ENCODE data around the gene PPP2R3B. TPM values are rescaled to one million over a fixed set of nuclear protein-coding genes. Genes with fewer than 3 reads are reported as not detected.

PPP2R3B gene
- total RNA-seq, 1 experiment from 2014 or later: 130 TPM

DNA sequence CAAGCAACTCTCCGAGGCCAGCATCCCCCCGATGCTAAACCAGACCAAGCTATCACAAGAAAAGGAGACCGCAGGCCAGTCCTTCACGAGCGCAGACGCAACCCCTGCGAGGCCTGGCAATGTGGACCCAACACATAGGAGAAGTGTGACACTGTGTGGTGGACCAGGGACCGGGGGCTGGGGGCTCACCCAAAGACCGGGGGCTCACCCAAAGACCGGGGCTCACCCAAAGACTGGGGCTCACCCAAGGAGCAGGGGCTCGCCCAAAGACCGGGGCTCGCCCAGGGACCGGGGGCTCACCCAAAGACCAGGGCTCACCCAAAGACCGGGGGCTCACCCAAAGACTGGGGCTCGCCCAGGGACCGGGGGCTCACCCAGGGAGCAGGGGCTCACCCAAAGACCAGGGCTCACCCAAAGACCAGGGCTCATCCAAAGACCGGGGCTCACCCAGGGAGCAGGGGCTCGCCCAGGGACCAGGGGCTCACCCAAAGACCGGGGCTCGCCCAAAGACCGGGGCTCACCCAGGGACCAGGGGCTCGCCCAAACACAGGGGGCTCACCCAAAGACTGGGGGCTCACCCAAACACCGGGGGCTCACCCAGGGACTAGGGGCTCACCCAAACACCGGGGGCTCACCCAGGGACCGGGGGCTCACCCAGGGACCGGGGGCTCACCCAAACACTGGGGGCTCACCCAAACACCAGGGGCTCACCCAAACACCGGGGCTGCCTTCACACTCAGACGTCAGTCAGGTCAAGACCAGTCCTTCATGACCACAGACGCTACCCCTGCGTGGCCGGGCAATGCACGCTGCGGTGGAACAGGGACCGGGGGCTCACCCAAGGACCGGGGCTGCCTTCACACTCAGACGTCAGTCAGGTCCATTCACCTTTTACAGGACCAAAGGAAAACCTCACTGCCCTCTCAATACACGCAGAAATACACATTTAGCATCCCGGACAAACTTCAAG lies 32.9 kb downstream of the PPP2R3B start:
- no peak for TF ChIP-seq ZNF121 (CRISPR knock-in tag; IDR thresholded peaks at IDR 0.05)
- TF ChIP-seq NR2C2 (CRISPR knock-in tag; IDR thresholded peaks at IDR 0.05): no peak
- TF ChIP-seq, protein P1, sequence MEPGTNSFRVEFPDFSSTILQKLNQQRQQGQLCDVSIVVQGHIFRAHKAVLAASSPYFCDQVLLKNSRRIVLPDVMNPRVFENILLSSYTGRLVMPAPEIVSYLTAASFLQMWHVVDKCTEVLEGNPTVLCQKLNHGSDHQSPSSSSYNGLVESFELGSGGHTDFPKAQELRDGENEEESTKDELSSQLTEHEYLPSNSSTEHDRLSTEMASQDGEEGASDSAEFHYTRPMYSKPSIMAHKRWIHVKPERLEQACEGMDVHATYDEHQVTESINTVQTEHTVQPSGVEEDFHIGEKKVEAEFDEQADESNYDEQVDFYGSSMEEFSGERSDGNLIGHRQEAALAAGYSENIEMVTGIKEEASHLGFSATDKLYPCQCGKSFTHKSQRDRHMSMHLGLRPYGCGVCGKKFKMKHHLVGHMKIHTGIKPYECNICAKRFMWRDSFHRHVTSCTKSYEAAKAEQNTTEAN (CRISPR knock-in tag; IDR thresholded peaks at IDR 0.05): no peak
- TF ChIP-seq GRHL2 (CRISPR knock-in tag; IDR thresholded peaks at IDR 0.05; ENCODE audit: insufficient replicate concordance, severe bottlenecking): no peak
- TF ChIP-seq CREM (CRISPR knock-in tag; IDR thresholded peaks at IDR 0.05): no peak
- no peak for TF ChIP-seq E2F4 (CRISPR knock-in tag; IDR thresholded peaks at IDR 0.05; ENCODE audit: borderline replicate concordance, low read depth)
- TF ChIP-seq PRRX2 (CRISPR knock-in tag; IDR thresholded peaks at IDR 0.05): no peak
- TF ChIP-seq MLX (CRISPR knock-in tag; IDR thresholded peaks at IDR 0.05): no peak
- no peak for ATAC-seq
- Mint-ChIP-seq H3K4me3 (no peak overlapping the region), H3K27ac (peak overlapping the region; percentile 4; the same call in 1 of the 2 replicates), H3K36me3 (peaks cover 22% of the 10 kb centered on the region), H3K4me1 (0 out of 2 replicates have a peak, but pooled peaks cover 3% of the 10 kb centered on the region), H3K27me3 (ENCODE audit: low read depth) (no peaks in the 10 kb centered on the region), H3K9me3 (no peaks in the 10 kb centered on the region)
- DNase-seq (ENCODE audit: low spot score): no peak
- POLR2A ChIA-PET: no interaction called here
- CTCF ChIA-PET: no interaction called here

- peaks cover 28% of the 10 kb centered on the region for H3K36me3 Mint-ChIP-seq
- H3K9me3 Mint-ChIP-seq: no peaks in the 10 kb centered on the region
- DNase-seq (ENCODE audit: low spot score) (no peak), ATAC-seq (no peak)
- H3K27ac Mint-ChIP-seq: peak overlapping the region; percentile 85
- no peaks in the 10 kb centered on the region for H3K27me3 Mint-ChIP-seq (ENCODE audit: low read depth)
- POLR2A ChIA-PET: no interaction called here
- H3K4me1 Mint-ChIP-seq: 0 out of 2 replicates have a peak, but pooled peaks cover 3% of the 10 kb centered on the region
- CTCF ChIA-PET: no interaction called here
- H3K4me3 Mint-ChIP-seq: no peak overlapping the region
- TF ChIP-seq, protein P2, sequence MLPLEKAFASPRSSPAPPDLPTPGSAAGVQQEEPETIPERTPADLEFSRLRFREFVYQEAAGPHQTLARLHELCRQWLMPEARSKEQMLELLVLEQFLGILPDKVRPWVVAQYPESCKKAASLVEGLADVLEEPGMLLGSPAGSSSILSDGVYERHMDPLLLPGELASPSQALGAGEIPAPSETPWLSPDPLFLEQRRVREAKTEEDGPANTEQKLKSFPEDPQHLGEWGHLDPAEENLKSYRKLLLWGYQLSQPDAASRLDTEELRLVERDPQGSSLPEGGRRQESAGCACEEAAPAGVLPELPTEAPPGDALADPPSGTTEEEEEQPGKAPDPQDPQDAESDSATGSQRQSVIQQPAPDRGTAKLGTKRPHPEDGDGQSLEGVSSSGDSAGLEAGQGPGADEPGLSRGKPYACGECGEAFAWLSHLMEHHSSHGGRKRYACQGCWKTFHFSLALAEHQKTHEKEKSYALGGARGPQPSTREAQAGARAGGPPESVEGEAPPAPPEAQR (CRISPR knock-in tag; IDR thresholded peaks at IDR 0.05): no peak
- TF ChIP-seq EMX1 (CRISPR knock-in tag; IDR thresholded peaks at IDR 0.05) (no peak), IRF2 (CRISPR knock-in tag; IDR thresholded peaks at IDR 0.05; ENCODE audit: borderline replicate concordance, low read depth) (no peak), TEAD4 (CRISPR knock-in tag; IDR thresholded peaks at IDR 0.05) (no peak), ZNF232 (CRISPR knock-in tag; IDR thresholded peaks at IDR 0.05) (no peak)
- TF ChIP-seq, protein P3, sequence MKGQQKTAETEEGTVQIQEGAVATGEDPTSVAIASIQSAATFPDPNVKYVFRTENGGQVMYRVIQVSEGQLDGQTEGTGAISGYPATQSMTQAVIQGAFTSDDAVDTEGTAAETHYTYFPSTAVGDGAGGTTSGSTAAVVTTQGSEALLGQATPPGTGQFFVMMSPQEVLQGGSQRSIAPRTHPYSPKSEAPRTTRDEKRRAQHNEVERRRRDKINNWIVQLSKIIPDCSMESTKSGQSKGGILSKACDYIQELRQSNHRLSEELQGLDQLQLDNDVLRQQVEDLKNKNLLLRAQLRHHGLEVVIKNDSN (CRISPR knock-in tag; IDR thresholded peaks at IDR 0.05): no peak
Observed at GRCh38 chrX:352582-353314, 34.0 kb downstream of the PPP2R3B start.

DNA sequence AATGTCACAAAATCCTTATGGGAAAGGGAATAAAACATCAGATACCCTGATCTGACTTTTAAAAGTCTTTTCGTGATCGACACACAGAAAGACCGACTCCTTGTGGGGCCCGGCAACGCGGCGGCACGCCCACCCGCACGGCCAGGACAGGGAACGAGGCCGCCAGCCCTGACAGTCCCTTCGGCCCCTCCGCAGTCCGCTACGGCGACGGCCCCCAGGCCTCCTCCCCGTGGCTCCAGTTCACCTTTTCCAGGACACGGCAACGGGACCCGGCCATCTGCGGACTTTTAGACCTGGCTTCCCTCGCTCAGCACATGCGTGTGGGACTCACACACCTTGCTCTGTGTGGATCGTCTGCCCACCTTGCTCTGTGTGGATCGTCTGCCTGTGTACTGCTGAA lies 34.5 kb downstream of the PPP2R3B start:
- Mint-ChIP-seq H3K9me3 (no peaks in the 10 kb centered on the region), H3K36me3 (peaks cover 23% of the 10 kb centered on the region), H3K27me3 (ENCODE audit: low read depth) (no peaks in the 10 kb centered on the region), H3K4me1 (0 out of 2 replicates have a peak, but pooled peaks cover 3% of the 10 kb centered on the region), H3K4me3 (no peak overlapping the region), H3K27ac (no peak overlapping the region)
- POLR2A ChIA-PET: no interaction called here
- ATAC-seq (no peak), DNase-seq (ENCODE audit: low spot score) (no peak)
- CTCF ChIA-PET: no interaction called here
- TF ChIP-seq, protein P4, sequence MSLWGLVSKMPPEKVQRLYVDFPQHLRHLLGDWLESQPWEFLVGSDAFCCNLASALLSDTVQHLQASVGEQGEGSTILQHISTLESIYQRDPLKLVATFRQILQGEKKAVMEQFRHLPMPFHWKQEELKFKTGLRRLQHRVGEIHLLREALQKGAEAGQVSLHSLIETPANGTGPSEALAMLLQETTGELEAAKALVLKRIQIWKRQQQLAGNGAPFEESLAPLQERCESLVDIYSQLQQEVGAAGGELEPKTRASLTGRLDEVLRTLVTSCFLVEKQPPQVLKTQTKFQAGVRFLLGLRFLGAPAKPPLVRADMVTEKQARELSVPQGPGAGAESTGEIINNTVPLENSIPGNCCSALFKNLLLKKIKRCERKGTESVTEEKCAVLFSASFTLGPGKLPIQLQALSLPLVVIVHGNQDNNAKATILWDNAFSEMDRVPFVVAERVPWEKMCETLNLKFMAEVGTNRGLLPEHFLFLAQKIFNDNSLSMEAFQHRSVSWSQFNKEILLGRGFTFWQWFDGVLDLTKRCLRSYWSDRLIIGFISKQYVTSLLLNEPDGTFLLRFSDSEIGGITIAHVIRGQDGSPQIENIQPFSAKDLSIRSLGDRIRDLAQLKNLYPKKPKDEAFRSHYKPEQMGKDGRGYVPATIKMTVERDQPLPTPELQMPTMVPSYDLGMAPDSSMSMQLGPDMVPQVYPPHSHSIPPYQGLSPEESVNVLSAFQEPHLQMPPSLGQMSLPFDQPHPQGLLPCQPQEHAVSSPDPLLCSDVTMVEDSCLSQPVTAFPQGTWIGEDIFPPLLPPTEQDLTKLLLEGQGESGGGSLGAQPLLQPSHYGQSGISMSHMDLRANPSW (CRISPR knock-in tag; conservative IDR thresholded peaks at IDR 0.05; ENCODE audit: low read depth): no peak
- TF ChIP-seq CDX4 (CRISPR knock-in tag; IDR thresholded peaks at IDR 0.05; ENCODE audit: borderline replicate concordance): no peak
- no peak for TF ChIP-seq SMAD4 (CRISPR knock-in tag; IDR thresholded peaks at IDR 0.05)
- TF ChIP-seq, protein P5, sequence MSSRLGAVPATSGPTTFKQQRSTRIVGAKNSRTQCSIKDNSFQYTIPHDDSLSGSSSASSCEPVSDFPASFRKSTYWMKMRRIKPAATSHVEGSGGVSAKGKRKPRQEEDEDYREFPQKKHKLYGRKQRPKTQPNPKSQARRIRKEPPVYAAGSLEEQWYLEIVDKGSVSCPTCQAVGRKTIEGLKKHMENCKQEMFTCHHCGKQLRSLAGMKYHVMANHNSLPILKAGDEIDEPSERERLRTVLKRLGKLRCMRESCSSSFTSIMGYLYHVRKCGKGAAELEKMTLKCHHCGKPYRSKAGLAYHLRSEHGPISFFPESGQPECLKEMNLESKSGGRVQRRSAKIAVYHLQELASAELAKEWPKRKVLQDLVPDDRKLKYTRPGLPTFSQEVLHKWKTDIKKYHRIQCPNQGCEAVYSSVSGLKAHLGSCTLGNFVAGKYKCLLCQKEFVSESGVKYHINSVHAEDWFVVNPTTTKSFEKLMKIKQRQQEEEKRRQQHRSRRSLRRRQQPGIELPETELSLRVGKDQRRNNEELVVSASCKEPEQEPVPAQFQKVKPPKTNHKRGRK (CRISPR knock-in tag; IDR thresholded peaks at IDR 0.05; ENCODE audit: borderline replicate concordance): no peak
- TF ChIP-seq NR1H2 (CRISPR knock-in tag; IDR thresholded peaks at IDR 0.05): no peak
- no peak for TF ChIP-seq GRHL2 (CRISPR knock-in tag; IDR thresholded peaks at IDR 0.05; ENCODE audit: insufficient replicate concordance, severe bottlenecking)
